GM19372 (cell line): ENCODE measurements around the gene TMEM150B.

Experiments
- ATAC-seq: cut with Tn5 transposase; IDR thresholded peaks from one replicate; pipeline ENCODE4 v1.9.1; 2021; ENCODE audit warnings: mild to moderate bottlenecking, low read depth, moderate library complexity; ENCODE audit not compliant: unreplicated experiment

Gene TMEM150B

GRCh38 chr19:55355213-55355821, 30.2 kb upstream of the TMEM150B start:
- no peak for ATAC-seq

GRCh38 chr19:55354698-55355212, 29.6 kb upstream of the TMEM150B start, which contains the start of gene COX6B2:
TSS of gene COX6B2 (minus strand) at chr19:55354719. CDS start at chr19:55354521, 198 bp downstream.
- no peak for ATAC-seq

GRCh38 chr19:55353803-55354697, 28.9 kb upstream of the TMEM150B start:
- ATAC-seq = no peak

- no peak for ATAC-seq
Measured at GRCh38 chr19:55353356-55353802, 28.2 kb upstream of the TMEM150B start.

- ATAC-seq = no peak
Measured at GRCh38 chr19:55352549-55353145, 27.5 kb upstream of the TMEM150B start.

- ATAC-seq = no peak
Measured at GRCh38 chr19:55352040-55352439, 26.9 kb upstream of the TMEM150B start.

- no peak for ATAC-seq
Measured at GRCh38 chr19:55350620-55351315, 25.6 kb upstream of the TMEM150B start.

- no peak for ATAC-seq
Measured at GRCh38 chr19:55348317-55349034, 23.3 kb upstream of the TMEM150B start.

GRCh38 chr19:55347442-55348009, 22.4 kb upstream of the TMEM150B start:
- ATAC-seq = no peak

- ATAC-seq = no peak
Measured at GRCh38 chr19:55346725-55347441, 21.7 kb upstream of the TMEM150B start.

GRCh38 chr19:55345818-55346724, 20.9 kb upstream of the TMEM150B start:
- ATAC-seq = no peak

GRCh38 chr19:55345101-55345817, 20.1 kb upstream of the TMEM150B start:
- ATAC-seq = no peak

GRCh38 chr19:55344444-55344843, 19.3 kb upstream of the TMEM150B start:
- ATAC-seq = no peak

GRCh38 chr19:55341595-55342531, 16.7 kb upstream of the TMEM150B start:
- ATAC-seq = no peak

- ATAC-seq = no peak
Measured at GRCh38 chr19:55341171-55341588, 16.0 kb upstream of the TMEM150B start.

- no peak for ATAC-seq
Measured at GRCh38 chr19:55340784-55341147, 15.6 kb upstream of the TMEM150B start.
